HEK293T (cell line): ENCODE data around the gene ATP2B2.

Source experiments
- ARNT ChIP-seq: fragments of 450-650 bp; IDR thresholded peaks from 2 replicates; pipeline ENCODE4 v1.6.1; 2017; ENCODE audit warnings: mild to moderate bottlenecking
- BHLHE40 ChIP-seq: fragments of 450-650 bp; IDR thresholded peaks from 2 replicates; pipeline ENCODE4 v1.6.1; 2016; ENCODE audit warnings: mild to moderate bottlenecking, moderate library complexity, borderline replicate concordance
- ELF4 ChIP-seq: fragments of 450-650 bp; IDR thresholded peaks from 2 replicates; pipeline ENCODE4 v1.6.1; 2017; ENCODE audit warnings: antibody characterized with exemption
- FOXM1 ChIP-seq: fragments of 450-650 bp; IDR thresholded peaks from 2 replicates; pipeline ENCODE4 v1.6.1; 2017; ENCODE audit warnings: mild to moderate bottlenecking, borderline replicate concordance
- NFRKB ChIP-seq: fragments of 450-650 bp; IDR thresholded peaks from 2 replicates; pipeline ENCODE4 v1.6.1; 2016; ENCODE audit warnings: mild to moderate bottlenecking, moderate library complexity
- PKNOX1 ChIP-seq: fragments of 450-650 bp; IDR thresholded peaks from 2 replicates; pipeline ENCODE4 v1.6.1; 2016
- SP1 ChIP-seq: fragments of 450-650 bp; IDR thresholded peaks from 2 replicates; pipeline ENCODE4 v1.6.1; 2017
- SUZ12 ChIP-seq: fragments of 450-650 bp; IDR thresholded peaks from 2 replicates; pipeline ENCODE4 v1.6.1; 2016; ENCODE audit warnings: mild to moderate bottlenecking
- TARDBP ChIP-seq: fragments of 450-650 bp; IDR thresholded peaks from 2 replicates; pipeline ENCODE4 v1.6.1; 2016
- ZNF384 ChIP-seq: fragments of 450-650 bp; IDR thresholded peaks from 2 replicates; pipeline ENCODE4 v1.6.1; 2016

- TF ChIP-seq ZNF384 (no peak), SUZ12 (no peak), NFRKB (no peak), SP1 (no peak), BHLHE40 (no peak), TARDBP (no peak), ELF4 (no peak), PKNOX1 (no peak), ARNT (no peak), FOXM1 (no peak)
Measured at GRCh38 chr3:10306156-10306555, 199.2 kb downstream of the ATP2B2 start.
